ENCODE measurements around the gene NUDT8.

GRCh38 chr11:67583247-67584204 is 46.2 kb downstream of the NUDT8 start, which contains the start of gene GSTP1:
- TF ChIP-seq CTCF (IDR thresholded peaks at IDR 0.05) (peak; percentile 57 to 85 (median 72)), POLR2A (IDR thresholded peaks at IDR 0.05) (peak; percentile 81 to 84)
